ENCODE results near the gene SP100. TPM values are rescaled to one million over a fixed set of nuclear protein-coding genes. Genes with fewer than 3 reads are reported as not detected.
"Not testable (repeated sequence)": the region's sequence is repeated elsewhere in the genome, so short reads cannot be mapped to it uniquely, and the experiment has no call there.

Gene SP100
- total RNA-seq, 1 donor from 2014 or later = not detected

DNA sequence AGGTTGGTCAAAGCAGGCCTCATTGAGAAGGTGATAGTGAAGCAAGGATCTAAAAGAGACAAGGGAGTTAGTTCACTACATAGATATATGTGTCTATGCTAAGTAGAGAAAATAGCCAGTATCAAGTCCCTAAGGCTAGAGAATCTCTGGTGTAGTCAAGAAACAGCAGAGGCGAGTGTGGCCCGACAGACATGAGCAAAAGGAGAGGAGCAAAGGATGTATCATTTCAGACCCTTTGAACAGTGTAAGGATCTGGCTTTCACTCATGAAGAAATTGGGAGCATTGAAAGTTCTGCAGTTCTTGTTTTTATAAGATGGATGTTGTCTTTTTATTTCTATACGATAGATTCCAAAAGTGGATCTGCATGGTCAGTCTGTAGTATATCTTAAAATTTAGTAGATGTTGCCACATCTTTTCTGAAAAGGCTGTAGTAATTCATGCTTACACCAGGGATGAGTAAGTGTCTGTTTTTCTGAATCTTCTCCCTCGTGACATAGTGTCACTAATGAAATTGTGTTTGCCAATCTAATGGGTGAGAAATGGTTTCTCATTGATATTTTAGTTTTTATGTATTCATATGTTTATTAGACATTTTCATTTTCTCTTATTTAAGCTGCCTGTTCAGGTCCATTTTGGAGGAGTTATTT lies 18.8 kb downstream of the SP100 start:
- H3K4me1 Mint-ChIP-seq = no peaks in the 10 kb centered on the region
- no peaks in the 10 kb centered on the region for H3K27me3 Mint-ChIP-seq (ENCODE audit: low read depth)
- H3K36me3 Mint-ChIP-seq (ENCODE audit: low read depth) = no peaks in the 10 kb centered on the region
- H3K9me3 Mint-ChIP-seq = peaks cover 12% of the 10 kb centered on the region
- TF ChIP-seq, protein P1, sequence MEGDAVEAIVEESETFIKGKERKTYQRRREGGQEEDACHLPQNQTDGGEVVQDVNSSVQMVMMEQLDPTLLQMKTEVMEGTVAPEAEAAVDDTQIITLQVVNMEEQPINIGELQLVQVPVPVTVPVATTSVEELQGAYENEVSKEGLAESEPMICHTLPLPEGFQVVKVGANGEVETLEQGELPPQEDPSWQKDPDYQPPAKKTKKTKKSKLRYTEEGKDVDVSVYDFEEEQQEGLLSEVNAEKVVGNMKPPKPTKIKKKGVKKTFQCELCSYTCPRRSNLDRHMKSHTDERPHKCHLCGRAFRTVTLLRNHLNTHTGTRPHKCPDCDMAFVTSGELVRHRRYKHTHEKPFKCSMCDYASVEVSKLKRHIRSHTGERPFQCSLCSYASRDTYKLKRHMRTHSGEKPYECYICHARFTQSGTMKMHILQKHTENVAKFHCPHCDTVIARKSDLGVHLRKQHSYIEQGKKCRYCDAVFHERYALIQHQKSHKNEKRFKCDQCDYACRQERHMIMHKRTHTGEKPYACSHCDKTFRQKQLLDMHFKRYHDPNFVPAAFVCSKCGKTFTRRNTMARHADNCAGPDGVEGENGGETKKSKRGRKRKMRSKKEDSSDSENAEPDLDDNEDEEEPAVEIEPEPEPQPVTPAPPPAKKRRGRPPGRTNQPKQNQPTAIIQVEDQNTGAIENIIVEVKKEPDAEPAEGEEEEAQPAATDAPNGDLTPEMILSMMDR (conservative IDR thresholded peaks at IDR 0.05) = no peak
- H3K27ac Mint-ChIP-seq (ENCODE audit: unreplicated experiment) = no peak overlapping the region
- H3K4me3 Mint-ChIP-seq = no peak overlapping the region
- DNase-seq (ENCODE audit: low read depth, low spot score) = no peak

DNA sequence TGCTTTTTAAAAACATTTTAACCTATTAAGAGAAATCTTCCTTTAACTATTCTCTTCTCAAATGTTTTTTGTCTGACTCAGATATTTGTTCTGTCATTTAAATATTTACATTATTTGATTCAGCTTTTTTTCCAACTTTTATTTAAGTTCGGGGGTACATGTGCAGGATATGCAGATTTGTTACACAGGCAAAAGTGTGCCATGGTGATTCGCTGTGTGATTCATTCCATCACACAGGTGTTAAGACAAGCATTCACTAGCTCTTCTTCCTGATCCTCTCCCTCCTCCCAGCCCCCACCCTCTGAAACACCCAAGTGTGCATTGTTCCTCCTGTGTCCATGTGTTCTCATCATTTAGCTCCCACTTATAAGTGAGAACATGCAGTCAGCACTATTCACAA lies 19.4 kb downstream of the SP100 start:
- Mint-ChIP-seq H3K27me3 (ENCODE audit: low read depth) (no peaks in the 10 kb centered on the region), H3K27ac (ENCODE audit: unreplicated experiment) (no peak overlapping the region), H3K4me3 (no peak overlapping the region), H3K4me1 (no peaks in the 10 kb centered on the region), H3K9me3 (peaks cover 12% of the 10 kb centered on the region), H3K36me3 (ENCODE audit: low read depth) (no peaks in the 10 kb centered on the region)
- no peak for DNase-seq (ENCODE audit: low read depth, low spot score)
- TF ChIP-seq, protein P1 (conservative IDR thresholded peaks at IDR 0.05) = no peak

DNA sequence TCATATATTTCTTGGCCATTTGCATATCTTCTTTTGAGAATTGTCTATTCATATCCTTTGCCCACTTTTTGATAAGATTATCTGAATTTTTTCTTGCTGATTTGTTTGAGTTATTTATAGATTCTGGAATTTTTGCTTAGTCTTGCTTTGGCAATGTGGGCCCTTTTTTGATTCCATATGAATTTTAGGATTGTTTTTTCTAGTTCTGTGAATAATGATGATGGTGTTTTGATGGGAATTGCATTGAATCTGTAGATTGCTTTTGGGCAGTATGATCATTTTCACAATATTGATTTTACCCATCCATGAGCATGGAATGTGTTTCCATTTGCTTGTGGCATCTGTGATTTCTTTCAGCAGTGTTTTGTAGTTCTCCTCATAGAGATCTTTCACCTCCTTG lies 23.1 kb downstream of the SP100 start:
- not testable (repeated sequence) for DNase-seq (ENCODE audit: low read depth, low spot score); H3K4me1 Mint-ChIP-seq; H3K4me3 Mint-ChIP-seq; H3K27me3 Mint-ChIP-seq (ENCODE audit: low read depth); H3K36me3 Mint-ChIP-seq (ENCODE audit: low read depth); H3K27ac Mint-ChIP-seq (ENCODE audit: unreplicated experiment)
- H3K9me3 Mint-ChIP-seq = peaks cover 12% of the 10 kb centered on the region

DNA sequence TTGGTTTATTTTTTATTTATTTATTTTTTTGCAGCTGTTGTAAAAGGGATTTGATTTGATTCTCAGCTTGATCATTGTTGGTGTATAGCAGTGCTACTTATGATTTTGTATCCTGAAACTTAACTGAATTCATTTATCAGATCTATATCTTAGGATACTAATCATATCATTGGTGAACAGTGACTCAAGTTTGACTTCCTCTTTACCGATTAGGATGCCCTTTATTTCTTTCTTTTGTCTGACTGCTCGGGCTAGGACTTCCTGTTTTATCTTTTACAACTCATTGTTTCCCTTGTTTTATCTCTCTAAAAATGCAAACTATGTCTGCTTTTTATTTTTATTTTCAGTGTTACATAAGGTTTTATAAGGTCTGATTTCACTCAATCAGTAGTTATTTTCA lies 23.6 kb downstream of the SP100 start:
- no peak overlapping the region for H3K27ac Mint-ChIP-seq (ENCODE audit: unreplicated experiment)
- no peak overlapping the region for H3K4me3 Mint-ChIP-seq
- DNase-seq (ENCODE audit: low read depth, low spot score) = no peak
- TF ChIP-seq, protein P1 (conservative IDR thresholded peaks at IDR 0.05) = no peak
- no peaks in the 10 kb centered on the region for H3K36me3 Mint-ChIP-seq (ENCODE audit: low read depth)
- H3K27me3 Mint-ChIP-seq (ENCODE audit: low read depth) = no peaks in the 10 kb centered on the region
- no peaks in the 10 kb centered on the region for H3K4me1 Mint-ChIP-seq
- H3K9me3 Mint-ChIP-seq = peaks cover 10% of the 10 kb centered on the region

DNA sequence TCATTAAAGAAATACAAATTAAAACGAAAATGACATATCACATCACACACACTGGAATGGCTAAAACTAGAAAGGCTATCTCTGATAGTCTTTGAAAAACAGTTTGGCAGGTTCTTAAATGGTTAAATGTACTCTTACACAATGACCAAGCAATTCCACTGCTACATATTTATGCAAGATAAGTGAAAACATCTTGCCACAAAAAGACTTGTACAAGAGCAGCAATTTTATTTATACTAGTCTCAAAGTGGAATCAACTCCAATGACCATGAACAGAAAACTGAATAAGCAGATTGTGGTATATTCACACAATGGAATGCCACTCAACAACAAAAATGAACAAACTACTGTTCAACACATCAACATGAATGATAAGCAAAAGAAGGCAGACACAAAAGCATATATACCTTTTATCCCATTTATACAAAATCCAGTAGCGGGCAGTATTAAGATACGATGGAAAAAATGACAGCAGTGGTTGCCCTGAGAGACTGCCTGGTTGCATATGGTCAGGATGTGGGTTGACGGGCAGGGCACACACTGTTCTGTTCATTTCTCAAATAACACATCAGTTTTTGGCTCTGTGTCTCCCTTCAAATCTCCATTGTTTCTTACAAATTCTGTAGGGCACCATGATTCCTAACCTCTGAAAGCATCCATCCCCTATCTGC lies 25.4 kb downstream of the SP100 start:
- DNase-seq (ENCODE audit: low read depth, low spot score) = no peak
- no peaks in the 10 kb centered on the region for H3K36me3 Mint-ChIP-seq (ENCODE audit: low read depth)
- TF ChIP-seq, protein P1 (conservative IDR thresholded peaks at IDR 0.05) = no peak
- no peaks in the 10 kb centered on the region for H3K27me3 Mint-ChIP-seq (ENCODE audit: low read depth)
- H3K4me1 Mint-ChIP-seq = no peaks in the 10 kb centered on the region
- no peak overlapping the region for H3K4me3 Mint-ChIP-seq
- peaks cover 4% of the 10 kb centered on the region for H3K9me3 Mint-ChIP-seq
- H3K27ac Mint-ChIP-seq (ENCODE audit: unreplicated experiment) = no peak overlapping the region

DNA sequence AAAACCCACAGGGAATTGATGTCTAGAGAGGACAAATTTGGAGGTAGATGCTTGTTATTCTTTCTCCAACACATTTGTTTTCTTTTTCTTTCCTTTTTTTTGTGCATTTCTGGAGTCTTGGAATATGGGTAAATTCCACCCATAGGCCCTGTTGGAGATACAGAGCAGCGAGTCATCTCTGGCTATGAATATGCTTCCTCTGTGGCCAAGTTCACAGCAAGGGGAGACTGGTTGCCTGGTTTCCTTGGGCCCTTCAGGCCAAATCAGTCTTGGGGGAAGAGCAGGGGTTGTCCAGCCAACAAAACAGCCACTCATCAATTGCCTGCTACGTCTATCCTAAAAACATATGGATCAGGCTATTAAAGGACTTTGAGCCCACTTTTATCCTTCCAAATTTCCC lies 27.5 kb downstream of the SP100 start:
- Mint-ChIP-seq H3K36me3 (ENCODE audit: low read depth) (no peaks in the 10 kb centered on the region), H3K4me1 (no peaks in the 10 kb centered on the region), H3K27ac (ENCODE audit: unreplicated experiment) (no peak overlapping the region), H3K4me3 (no peak overlapping the region), H3K27me3 (ENCODE audit: low read depth) (no peaks in the 10 kb centered on the region), H3K9me3 (peaks cover 3% of the 10 kb centered on the region)
- DNase-seq (ENCODE audit: low read depth, low spot score) = no peak
- TF ChIP-seq, protein P1 (conservative IDR thresholded peaks at IDR 0.05) = no peak
